KMS-11 (cell line): ENCODE results near the gene PPM1J.

Source experiments
- H2AFZ ChIP-seq: fragments of 200-600 bp; sonication (generic); 2 replicates; pipeline ENCODE4 v1.6.1; 2016; ENCODE audit warnings: antibody characterized with exemption, mixed run types, low read depth
- H3K27ac ChIP-seq: fragments of 200-600 bp; sonication (generic); 2 replicates; pipeline ENCODE4 v1.6.1; 2016; ENCODE audit warnings: mild to moderate bottlenecking, mixed run types
- H3K27me3 ChIP-seq: fragments of 200-600 bp; sonication (generic); 2 replicates; pipeline ENCODE4 v1.6.1; 2017; ENCODE audit warnings: mild to moderate bottlenecking, low read depth, mixed run types, moderate library complexity; ENCODE audit not compliant: insufficient read depth
- H3K36me3 ChIP-seq: fragments of 200-600 bp; sonication (generic); 2 replicates; pipeline ENCODE4 v1.6.1; 2017; ENCODE audit warnings: mild to moderate bottlenecking, mixed run types; ENCODE audit not compliant: insufficient read depth
- H3K4me1 ChIP-seq: fragments of 200-600 bp; sonication (generic); 2 replicates; pipeline ENCODE4 v1.6.1; 2016; ENCODE audit warnings: mild to moderate bottlenecking, low read depth, mixed run types; ENCODE audit not compliant: poor library complexity, severe bottlenecking
- H3K4me2 ChIP-seq: fragments of 200-600 bp; sonication (generic); 2 replicates; pipeline ENCODE4 v1.7.0; 2016; ENCODE audit warnings: mild to moderate bottlenecking, mixed run types
- H3K4me3 ChIP-seq: fragments of 200-600 bp; sonication (generic); IDR thresholded peaks from 2 replicates; pipeline ENCODE4 v1.6.1; 2017; ENCODE audit warnings: low read depth, low read length, mixed read lengths; ENCODE audit not compliant: insufficient read depth
- H3K79me2 ChIP-seq: fragments of 200-600 bp; sonication (generic); 2 replicates; pipeline ENCODE4 v1.6.1; 2016; ENCODE audit warnings: low read depth, mixed run types; ENCODE audit not compliant: insufficient read depth
- H3K9ac ChIP-seq: fragments of 200-600 bp; sonication (generic); 2 replicates; pipeline ENCODE4 v1.6.1; 2016; ENCODE audit warnings: mild to moderate bottlenecking, mixed run types
- H4K20me1 ChIP-seq: fragments of 200-600 bp; sonication (generic); 2 replicates; pipeline ENCODE4 v1.6.1; 2016; ENCODE audit warnings: mild to moderate bottlenecking, mixed run types; ENCODE audit not compliant: insufficient read depth
- CTCF ChIP-seq: fragments of 200-600 bp; sonication (generic); conservative IDR thresholded peaks from 2 replicates; pipeline ENCODE4 v1.6.1; 2017; ENCODE audit warnings: low read depth, mild to moderate bottlenecking, antibody characterized with exemption, low read length, moderate library complexity, mixed read lengths

The PPM1J gene

GRCh38 chr1:112716133-112716720 is 1.1 kb upstream of the PPM1J start:
- H3K4me2 ChIP-seq: peak overlapping the region; percentile 84
- no peak overlapping the region for H3K27ac ChIP-seq
- peaks cover 3% of the 10 kb centered on the region for H3K27me3 ChIP-seq
- no peaks in the 10 kb centered on the region for H3K36me3 ChIP-seq
- peak; percentile 88 for TF ChIP-seq CTCF
- H3K4me3 ChIP-seq: peak overlapping the region; percentile 33
- H3K4me1 ChIP-seq: no peaks in the 10 kb centered on the region
- H3K9ac ChIP-seq: no peak overlapping the region
- no peaks in the 10 kb centered on the region for H3K79me2 ChIP-seq
- H4K20me1 ChIP-seq: no peaks in the 10 kb centered on the region
- peak overlapping the region; percentile 42; the same call in 1 of the 2 replicates for H2AFZ ChIP-seq

DNA sequence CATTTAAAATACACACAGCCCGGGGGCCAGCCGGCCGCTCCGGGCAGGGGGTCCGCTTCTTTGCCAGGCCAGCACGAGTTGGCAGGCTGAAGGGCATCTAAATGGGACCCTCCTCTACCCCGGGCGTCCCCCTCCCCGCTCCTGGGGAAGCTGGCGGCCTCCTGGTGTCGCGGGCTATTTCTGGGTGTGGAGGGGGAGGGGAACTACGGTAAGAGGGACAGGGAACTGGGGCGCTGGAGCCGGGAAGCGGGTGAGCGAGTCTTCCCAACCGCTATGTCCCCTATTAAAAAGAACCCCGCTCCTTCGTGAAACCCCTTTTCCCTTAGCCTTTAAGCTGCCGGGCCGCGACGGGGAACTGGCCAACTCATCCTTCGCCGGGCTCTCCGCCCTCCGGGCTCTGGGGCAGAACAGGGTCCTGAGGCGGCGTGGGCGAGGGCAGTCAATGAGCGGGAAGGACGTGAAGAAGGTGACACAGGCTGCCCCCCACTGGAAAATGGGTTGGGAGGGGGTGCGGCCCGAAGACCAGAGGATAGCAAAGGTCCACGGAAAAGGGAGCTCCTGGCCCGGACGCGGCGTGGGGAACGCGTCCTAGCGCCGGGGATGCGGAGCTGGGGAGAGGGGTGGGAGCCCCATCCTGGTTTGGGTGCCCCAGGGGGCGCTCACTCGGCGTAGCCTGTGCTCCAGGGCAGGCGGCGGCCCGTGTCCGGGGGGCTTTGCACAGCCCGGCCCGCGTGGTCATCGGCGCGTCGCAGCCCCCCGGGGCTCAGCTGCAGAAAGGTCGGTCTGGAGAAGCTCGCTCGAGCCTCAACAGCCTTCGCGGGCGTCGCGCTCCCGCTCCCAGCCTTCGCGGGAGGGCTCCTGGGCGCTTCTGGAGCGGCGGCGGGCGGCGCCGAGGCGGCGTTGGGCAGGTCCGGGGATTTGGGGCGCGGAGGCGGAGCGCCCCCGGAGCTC is 544 bp downstream of the PPM1J start:
- Histone ChIP-seq H3K27me3 (peaks cover 3% of the 10 kb centered on the region), H3K4me2 (peak overlapping the region; percentile 36), H3K79me2 (no peaks in the 10 kb centered on the region), H3K27ac (no peak overlapping the region), H3K36me3 (no peaks in the 10 kb centered on the region), H3K9ac (no peak overlapping the region), H3K4me3 (no peak overlapping the region), H3K4me1 (no peaks in the 10 kb centered on the region), H4K20me1 (no peaks in the 10 kb centered on the region), H2AFZ (peak overlapping the region; percentile 38)
- no peak for TF ChIP-seq CTCF

DNA sequence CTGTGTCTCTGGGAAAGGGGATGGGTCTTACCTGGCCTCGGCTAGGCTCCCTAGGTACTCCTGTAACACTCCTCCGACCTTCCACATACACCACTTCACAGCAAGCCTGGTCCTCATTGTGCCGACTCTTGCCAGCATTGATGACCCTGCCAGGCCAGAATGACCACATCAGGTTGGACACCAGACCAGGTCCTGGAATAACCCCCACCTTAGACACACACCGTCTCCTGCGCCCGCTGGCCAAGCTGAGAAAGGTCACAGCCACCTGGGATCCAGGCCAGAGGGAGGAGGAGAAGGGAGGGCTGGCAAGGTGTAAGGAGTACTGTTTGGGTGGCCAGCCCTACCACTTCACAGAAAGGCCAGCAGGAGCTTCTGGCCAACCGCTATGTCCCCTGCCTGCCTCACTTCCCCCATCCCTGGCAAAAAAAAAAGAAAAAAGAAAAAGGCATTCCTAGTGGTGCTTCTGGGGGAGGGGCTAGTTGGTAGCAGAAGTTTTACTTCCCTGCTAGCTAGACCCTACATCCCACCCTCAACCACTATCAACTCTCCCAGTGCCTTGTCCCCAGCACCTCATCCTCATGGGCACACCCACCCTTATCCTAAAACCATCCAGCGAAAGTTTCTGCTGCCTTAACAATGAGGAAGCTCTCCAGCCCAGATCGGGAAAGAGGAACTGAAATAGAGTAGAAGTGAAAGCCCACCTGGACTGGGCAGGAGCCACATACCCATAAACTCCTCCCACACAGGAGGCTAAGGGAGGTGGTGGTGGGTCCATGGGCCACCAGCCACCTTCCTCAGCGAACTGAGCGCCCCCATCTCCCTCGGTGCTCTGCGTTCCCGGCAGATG is 1.4 kb downstream of the PPM1J start:
- peak overlapping the region; percentile 36; the same call in 1 of the 2 replicates for H3K4me2 ChIP-seq
- no peaks in the 10 kb centered on the region for H3K36me3 ChIP-seq
- no peak overlapping the region for H3K4me3 ChIP-seq
- no peaks in the 10 kb centered on the region for H3K4me1 ChIP-seq
- no peaks in the 10 kb centered on the region for H4K20me1 ChIP-seq
- peaks cover 3% of the 10 kb centered on the region for H3K27me3 ChIP-seq
- no peaks in the 10 kb centered on the region for H3K79me2 ChIP-seq
- H2AFZ ChIP-seq: peak overlapping the region; percentile 38; the same call in 1 of the 2 replicates
- no peak for TF ChIP-seq CTCF
- H3K9ac ChIP-seq: no peak overlapping the region
- H3K27ac ChIP-seq: no peak overlapping the region

DNA sequence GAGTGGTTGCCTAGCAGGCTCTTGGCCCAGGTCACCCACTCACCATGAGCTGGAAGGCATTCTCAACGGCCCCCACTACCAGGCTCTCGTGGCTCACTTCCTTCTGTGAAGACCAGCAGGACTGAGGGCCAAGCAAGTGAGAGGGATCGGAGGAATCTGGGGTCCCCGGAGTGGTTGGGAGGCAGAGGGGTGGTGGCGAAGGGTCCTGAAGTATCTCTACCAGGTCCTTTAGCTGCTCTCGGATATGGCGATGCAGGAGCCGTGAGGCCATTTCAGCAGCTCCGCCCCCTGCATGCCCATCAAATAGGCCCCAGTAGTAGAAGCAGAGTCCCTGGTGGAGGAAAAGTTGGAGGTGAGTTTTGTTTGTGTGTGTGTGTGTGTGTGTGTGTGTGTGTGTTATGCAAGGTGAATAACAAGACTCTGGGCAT is 2.4 kb downstream of the PPM1J start:
- TF ChIP-seq CTCF: no peak
- H3K27ac ChIP-seq: no peak overlapping the region
- H3K79me2 ChIP-seq: no peaks in the 10 kb centered on the region
- H4K20me1 ChIP-seq: no peaks in the 10 kb centered on the region
- no peak overlapping the region for H3K4me2 ChIP-seq
- H3K4me1 ChIP-seq: no peaks in the 10 kb centered on the region
- no peak overlapping the region for H2AFZ ChIP-seq
- no peaks in the 10 kb centered on the region for H3K36me3 ChIP-seq
- no peak overlapping the region for H3K4me3 ChIP-seq
- H3K27me3 ChIP-seq: peaks cover 3% of the 10 kb centered on the region; the same call in 1 of the 2 replicates
- H3K9ac ChIP-seq: no peak overlapping the region
